Tibial nerve (tissue), 4 donors: ENCODE data around the gene FRY.

ENCODE experiments used
- CTCF ChIP-seq, 5 experiments: fragments of 200-600 bp in 3 of 5; fragments of 450-650 bp in 2 of 5; sonication (generic) in 3 of 5; IDR thresholded peaks; one replicate each; pipeline ENCODE4 v1.5.1; 2016 to 2019; ENCODE audit warnings: antibody characterized with exemption in 5 of 5, mild to moderate bottlenecking in 3 of 5, moderate library complexity in 2 of 5
- EP300 ChIP-seq, 2 donors: sonication (generic); formaldehyde crosslinking; IDR thresholded peaks; one replicate each; pipeline ENCODE4 v1.6.1; 2017; ENCODE audit warnings: antibody characterized with exemption in 2 of 2, mild to moderate bottlenecking in 1 of 2
- POLR2A ChIP-seq, 2 donors: fragments of 450-650 bp; IDR thresholded peaks; one replicate each; pipeline ENCODE4 v1.6.1; 2017; ENCODE audit warnings: antibody characterized with exemption in 2 of 2, mild to moderate bottlenecking in 2 of 2, moderate library complexity in 2 of 2

- TF ChIP-seq EP300 (IDR thresholded peaks at IDR 0.05), result no peak
- TF ChIP-seq CTCF (IDR thresholded peaks at IDR 0.05), result no peak
- TF ChIP-seq POLR2A (IDR thresholded peaks at IDR 0.05), result no peak
These were observed 8.0 kb downstream of the FRY start for GRCh38 chr13:32039528-32039927.
